22Rv1 (cell line): ENCODE data around the gene ATP13A3.

Source experiments
- H3K27ac ChIP-seq: fragments of 450-650 bp; 2 replicates; pipeline ENCODE4 v1.5.1; 2017
- ZFX ChIP-seq: fragments of 450-650 bp; IDR thresholded peaks from 2 replicates; pipeline ENCODE4 v1.6.1; 2017; ENCODE audit warnings: antibody characterized with exemption, borderline replicate concordance
- TF ChIP-seq, protein P1 (sequence below): fragments of 450-650 bp; IDR thresholded peaks from 2 replicates; pipeline ENCODE4 v1.5.1; 2017; ENCODE audit warnings: mild to moderate bottlenecking

ATP13A3 gene

DNA sequence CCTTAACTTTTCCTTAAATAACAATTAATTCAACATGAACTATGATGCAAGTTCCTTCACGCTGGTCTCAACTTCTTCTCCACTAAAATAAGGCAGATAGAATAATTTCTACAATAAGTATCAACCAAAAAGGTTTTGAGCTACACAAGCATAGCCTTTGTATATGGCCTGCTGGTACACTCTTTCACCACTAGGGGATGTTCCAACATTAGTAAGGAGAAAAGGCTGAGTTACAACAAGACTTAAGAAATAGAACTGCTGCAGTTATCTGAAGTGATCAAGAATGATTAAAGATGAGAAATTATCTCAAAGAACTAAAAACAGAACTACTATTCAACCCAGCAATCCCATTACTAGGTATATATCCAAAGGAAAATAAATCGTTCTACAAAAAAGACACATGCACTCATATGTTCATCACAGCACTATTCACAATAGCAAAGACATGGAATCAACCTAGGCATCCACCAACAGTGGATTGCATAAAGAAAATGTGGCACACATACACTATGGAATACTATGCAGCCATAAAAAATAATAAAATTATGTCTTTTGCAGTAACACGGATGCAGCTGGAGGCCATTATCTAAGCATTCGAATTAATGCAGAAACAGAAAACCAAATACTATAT lies 14.4 kb downstream of the ATP13A3 start:
- no peak overlapping the region for H3K27ac ChIP-seq
- TF ChIP-seq, protein P1, sequence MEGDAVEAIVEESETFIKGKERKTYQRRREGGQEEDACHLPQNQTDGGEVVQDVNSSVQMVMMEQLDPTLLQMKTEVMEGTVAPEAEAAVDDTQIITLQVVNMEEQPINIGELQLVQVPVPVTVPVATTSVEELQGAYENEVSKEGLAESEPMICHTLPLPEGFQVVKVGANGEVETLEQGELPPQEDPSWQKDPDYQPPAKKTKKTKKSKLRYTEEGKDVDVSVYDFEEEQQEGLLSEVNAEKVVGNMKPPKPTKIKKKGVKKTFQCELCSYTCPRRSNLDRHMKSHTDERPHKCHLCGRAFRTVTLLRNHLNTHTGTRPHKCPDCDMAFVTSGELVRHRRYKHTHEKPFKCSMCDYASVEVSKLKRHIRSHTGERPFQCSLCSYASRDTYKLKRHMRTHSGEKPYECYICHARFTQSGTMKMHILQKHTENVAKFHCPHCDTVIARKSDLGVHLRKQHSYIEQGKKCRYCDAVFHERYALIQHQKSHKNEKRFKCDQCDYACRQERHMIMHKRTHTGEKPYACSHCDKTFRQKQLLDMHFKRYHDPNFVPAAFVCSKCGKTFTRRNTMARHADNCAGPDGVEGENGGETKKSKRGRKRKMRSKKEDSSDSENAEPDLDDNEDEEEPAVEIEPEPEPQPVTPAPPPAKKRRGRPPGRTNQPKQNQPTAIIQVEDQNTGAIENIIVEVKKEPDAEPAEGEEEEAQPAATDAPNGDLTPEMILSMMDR, result peak; percentile 99
- no peak for TF ChIP-seq ZFX

DNA sequence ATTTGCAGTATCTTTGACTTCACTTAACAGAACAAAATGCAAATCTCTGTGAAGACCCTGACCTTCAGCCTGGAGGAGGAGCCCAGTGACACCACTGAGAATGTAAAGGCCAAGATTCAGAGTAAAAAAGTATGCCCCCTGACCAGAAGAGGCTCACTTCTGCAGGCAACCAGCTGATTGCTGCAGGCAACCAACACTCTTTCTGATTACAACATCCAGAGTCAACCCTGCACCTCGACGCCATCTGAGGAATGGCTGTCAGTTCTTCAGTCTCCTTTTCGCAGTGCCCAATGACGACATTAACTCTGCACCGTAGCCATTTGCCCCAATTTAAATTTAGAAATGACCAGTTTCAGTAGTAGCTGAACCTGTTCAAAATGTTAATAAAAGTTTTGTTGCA lies 14.9 kb downstream of the ATP13A3 start:
- no peak overlapping the region for H3K27ac ChIP-seq
- TF ChIP-seq, protein P1, result no peak
- no peak for TF ChIP-seq ZFX

DNA sequence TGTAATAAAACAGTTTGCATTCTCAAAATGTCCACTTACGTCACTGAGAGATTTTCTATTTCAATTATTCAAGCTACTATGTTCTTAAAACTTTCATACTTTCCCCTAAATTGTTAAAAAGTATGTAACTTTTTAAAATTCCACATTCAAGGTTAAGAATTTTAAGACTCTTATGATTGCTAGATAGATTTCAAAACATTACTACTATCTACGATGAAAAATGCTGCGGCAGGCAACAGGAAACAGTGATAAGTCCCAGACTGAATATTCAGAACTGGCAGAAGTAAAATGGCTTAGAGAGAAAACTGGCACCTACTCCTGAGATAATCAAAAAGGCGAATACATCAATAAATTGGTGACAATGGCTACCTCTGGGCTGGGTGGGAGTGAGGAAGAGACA lies 16.2 kb downstream of the ATP13A3 start:
- TF ChIP-seq ZFX, result no peak
- TF ChIP-seq, protein P1, result no peak
- H3K27ac ChIP-seq, result no peak overlapping the region

DNA sequence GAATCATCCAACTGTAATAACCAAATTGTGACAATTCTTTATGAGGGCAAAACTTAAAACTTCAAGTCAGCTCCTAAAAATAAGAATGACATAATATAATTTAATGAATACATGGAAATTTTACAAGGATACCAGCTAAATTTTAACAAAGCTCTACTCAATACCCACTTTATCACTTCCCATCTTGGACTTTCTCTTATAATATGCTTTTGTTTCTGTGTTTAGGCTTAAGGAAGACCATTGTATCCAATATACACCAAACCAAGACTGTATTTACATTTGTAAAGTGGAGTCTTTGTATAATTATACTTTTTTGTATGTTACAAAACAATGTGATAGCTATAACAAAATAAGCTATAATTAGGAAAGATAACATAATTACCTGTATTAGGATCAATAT lies 16.8 kb downstream of the ATP13A3 start:
- TF ChIP-seq ZFX, result no peak
- TF ChIP-seq, protein P1, result no peak
- H3K27ac ChIP-seq, result no peak overlapping the region

DNA sequence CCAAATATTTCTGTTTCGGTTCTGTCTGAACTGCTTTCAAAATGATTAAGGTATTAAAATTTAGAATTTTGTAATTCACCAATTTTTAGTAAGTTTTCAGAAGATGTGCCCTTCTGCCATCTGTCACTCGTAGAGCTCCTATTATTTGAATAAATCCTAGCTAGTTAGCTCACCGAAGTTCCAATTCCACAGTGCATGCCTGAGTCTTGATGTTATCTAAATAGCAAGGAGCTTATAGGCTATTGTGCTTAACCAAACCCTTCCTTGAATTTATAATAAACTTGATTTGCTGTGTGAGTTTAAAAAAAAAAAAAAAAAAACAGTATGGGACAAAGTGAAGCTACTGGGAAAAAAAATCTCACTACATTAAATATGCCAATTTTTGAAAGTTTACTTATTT lies 18.7 kb downstream of the ATP13A3 start:
- TF ChIP-seq, protein P1, result no peak
- TF ChIP-seq ZFX, result no peak
- H3K27ac ChIP-seq, result no peak overlapping the region

DNA sequence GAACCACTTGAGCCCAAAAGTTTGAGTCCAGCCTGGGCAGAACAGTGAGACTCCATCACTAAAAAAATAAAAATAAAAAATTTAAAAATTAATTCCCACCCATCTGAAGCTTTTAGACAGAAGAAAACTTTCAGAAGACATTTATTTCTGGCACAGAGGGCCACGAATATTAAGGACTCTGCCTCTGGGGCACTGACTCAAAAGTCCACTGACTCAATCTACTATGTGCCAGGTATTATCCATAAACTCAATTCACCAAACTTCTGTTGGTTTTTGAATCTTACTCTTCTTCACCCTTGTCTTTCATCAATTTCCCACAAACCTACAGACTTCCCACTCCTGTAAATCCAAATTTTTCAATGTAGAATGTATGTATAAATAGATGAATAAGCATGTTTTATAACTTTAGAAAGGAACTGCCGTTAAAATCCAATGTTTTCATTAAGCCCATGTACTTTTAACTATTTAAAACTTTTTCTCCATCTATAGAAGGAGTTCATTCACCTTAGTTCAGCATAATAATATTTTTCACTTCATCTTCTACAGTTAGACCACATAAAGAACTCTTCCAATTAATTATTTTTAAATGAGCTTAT lies 19.9 kb downstream of the ATP13A3 start:
- TF ChIP-seq ZFX, result no peak
- TF ChIP-seq, protein P1, result no peak
- H3K27ac ChIP-seq, result no peak overlapping the region

DNA sequence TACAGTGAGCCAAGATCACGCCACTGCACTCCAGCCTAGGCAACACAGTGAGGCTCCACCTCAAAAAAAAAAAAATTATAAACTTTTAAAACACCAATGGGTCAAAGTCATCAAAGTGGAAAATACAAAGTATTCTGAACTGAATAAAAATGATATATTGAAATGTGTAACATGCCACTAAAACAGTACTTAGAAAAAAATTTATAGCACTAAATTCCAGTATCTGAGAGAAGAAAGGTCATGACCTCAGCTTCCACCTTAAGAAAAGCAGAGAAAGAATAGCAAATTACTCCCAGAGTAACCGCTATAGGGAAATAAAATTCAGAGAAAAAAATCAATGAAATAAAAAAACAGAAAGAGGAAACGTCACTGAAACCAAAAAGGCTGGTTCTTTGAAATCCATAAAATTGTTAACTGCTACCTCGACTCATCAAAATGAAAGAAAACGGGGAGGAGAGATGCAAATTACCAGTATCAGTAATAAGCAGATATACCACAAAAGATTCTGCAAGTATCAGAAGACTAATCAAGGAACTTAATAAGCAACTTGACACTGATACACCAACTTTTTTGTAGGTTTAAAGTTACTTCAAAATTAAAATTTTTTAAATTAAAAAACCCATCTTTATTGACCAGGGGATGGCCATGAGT lies 20.8 kb downstream of the ATP13A3 start:
- TF ChIP-seq, protein P1, result no peak
- TF ChIP-seq ZFX, result no peak
- H3K27ac ChIP-seq, result no peak overlapping the region
